Loucy (cell line): Measurements from ENCODE around the gene UPK3A.

Experiments used
- H2AFZ ChIP-seq: fragments of 200-600 bp; sonication (generic); 2 replicates; pipeline ENCODE4 v1.6.0; 2016; ENCODE audit warnings: antibody characterized with exemption, mild to moderate bottlenecking, low read length, moderate library complexity
- H3F3A ChIP-seq: fragments of 200-600 bp; 2 replicates; pipeline ENCODE4 v1.6.0; 2016; ENCODE audit warnings: antibody characterized with exemption, low read depth, mild to moderate bottlenecking
- H3K27me3 ChIP-seq: fragments of 200-600 bp; sonication (generic); 2 replicates; pipeline ENCODE4 v1.6.1; 2014; ENCODE audit warnings: low read length, mild to moderate bottlenecking; ENCODE audit not compliant: insufficient read depth, poor library complexity, severe bottlenecking
- H3K36me3 ChIP-seq: fragments of 200-600 bp; sonication (generic); 2 replicates; pipeline ENCODE4 v1.6.1; 2016; ENCODE audit warnings: low read length; ENCODE audit not compliant: insufficient read depth
- H3K4me1 ChIP-seq: fragments of 200-600 bp; sonication (generic); 2 replicates; pipeline ENCODE4 v1.5.1; 2014; ENCODE audit warnings: low read length, mild to moderate bottlenecking; ENCODE audit not compliant: insufficient read depth, poor library complexity, severe bottlenecking
- H3K4me2 ChIP-seq: fragments of 200-600 bp; sonication (generic); 2 replicates; pipeline ENCODE4 v1.6.0; 2014; ENCODE audit warnings: antibody characterized with exemption, low read length, low read depth, mild to moderate bottlenecking; ENCODE audit not compliant: poor library complexity, severe bottlenecking
- H3K4me3 ChIP-seq: fragments of 200-600 bp; sonication (generic); 2 replicates; pipeline ENCODE4 v1.5.1; 2014; ENCODE audit warnings: low read length, mild to moderate bottlenecking, mixed read lengths; ENCODE audit not compliant: poor library complexity, severe bottlenecking
- H3K79me2 ChIP-seq: fragments of 200-600 bp; sonication (generic); 2 replicates; pipeline ENCODE4 v1.6.1; 2014; ENCODE audit warnings: low read length; ENCODE audit not compliant: insufficient read depth
- H3K9ac ChIP-seq: fragments of 200-600 bp; sonication (generic); 2 replicates; pipeline ENCODE4 v1.6.0; 2014; ENCODE audit warnings: mild to moderate bottlenecking, low read depth, low read length, moderate library complexity; ENCODE audit not compliant: poor library complexity, severe bottlenecking
- H3K9me2 ChIP-seq: fragments of 200-600 bp; sonication (generic); replicated peaks from 2 replicates; pipeline ENCODE4 v1.6.1; 2016; ENCODE audit warnings: low read depth, low read length, mixed read lengths
- H3K9me3 ChIP-seq: fragments of 200-600 bp; sonication (generic); 2 replicates; pipeline ENCODE4 v1.6.1; 2014; ENCODE audit warnings: mild to moderate bottlenecking, antibody characterized with exemption, low read length, low read depth; ENCODE audit not compliant: insufficient read depth
- H4K20me1 ChIP-seq: fragments of 200-600 bp; sonication (generic); 2 replicates; pipeline ENCODE4 v1.6.0; 2014; ENCODE audit warnings: antibody characterized with exemption, low read length, mild to moderate bottlenecking; ENCODE audit not compliant: insufficient read depth, poor library complexity, severe bottlenecking
- EZH2phosphoT487 ChIP-seq: fragments of 200-600 bp; IDR thresholded peaks from 2 replicates; pipeline ENCODE4 v1.6.1; 2018; ENCODE audit warnings: antibody characterized with exemption, mild to moderate bottlenecking, moderate library complexity, borderline replicate concordance
- TF ChIP-seq, protein P1 (sequence below): fragments of 200-600 bp; sonication (generic); conservative IDR thresholded peaks from 2 replicates; pipeline ENCODE4 v1.5.1; 2014; ENCODE audit warnings: mild to moderate bottlenecking, antibody characterized with exemption, low read length

Gene UPK3A

DNA sequence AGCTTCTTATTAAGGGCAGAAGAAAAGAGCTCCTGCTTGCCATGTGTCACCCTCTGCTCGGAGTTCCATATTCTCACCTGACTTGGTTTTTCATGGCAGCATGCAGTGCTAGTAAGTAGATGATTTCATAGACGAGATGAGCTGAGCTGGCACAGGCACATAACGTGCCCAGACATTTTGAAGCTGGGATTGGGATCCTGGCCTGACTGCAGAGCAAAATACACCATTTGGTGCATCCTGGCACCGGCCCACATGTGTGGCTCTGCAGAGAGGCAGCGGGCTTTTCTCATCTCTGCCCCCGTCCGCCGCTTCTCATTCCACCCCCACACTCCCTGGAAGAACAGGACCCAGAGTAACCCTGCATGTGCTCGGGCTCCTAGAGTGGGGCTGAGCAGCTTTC, 49.8 kb downstream of the UPK3A start:
- no peaks in the 10 kb centered on the region for H3K27me3 ChIP-seq
- H3F3A ChIP-seq: no peaks in the 10 kb centered on the region
- no peak overlapping the region for H3K4me2 ChIP-seq
- H3K4me3 ChIP-seq: no peak overlapping the region
- no peaks in the 10 kb centered on the region for H3K9me3 ChIP-seq
- H4K20me1 ChIP-seq: no peaks in the 10 kb centered on the region
- peaks cover 55% of the 10 kb centered on the region; the same call in 1 of the 2 replicates for H3K36me3 ChIP-seq
- peaks cover 11% of the 10 kb centered on the region for H3K4me1 ChIP-seq
- H3K9me2 ChIP-seq: no peaks in the 10 kb centered on the region
- TF ChIP-seq EZH2phosphoT487: no peak
- TF ChIP-seq, protein P1, sequence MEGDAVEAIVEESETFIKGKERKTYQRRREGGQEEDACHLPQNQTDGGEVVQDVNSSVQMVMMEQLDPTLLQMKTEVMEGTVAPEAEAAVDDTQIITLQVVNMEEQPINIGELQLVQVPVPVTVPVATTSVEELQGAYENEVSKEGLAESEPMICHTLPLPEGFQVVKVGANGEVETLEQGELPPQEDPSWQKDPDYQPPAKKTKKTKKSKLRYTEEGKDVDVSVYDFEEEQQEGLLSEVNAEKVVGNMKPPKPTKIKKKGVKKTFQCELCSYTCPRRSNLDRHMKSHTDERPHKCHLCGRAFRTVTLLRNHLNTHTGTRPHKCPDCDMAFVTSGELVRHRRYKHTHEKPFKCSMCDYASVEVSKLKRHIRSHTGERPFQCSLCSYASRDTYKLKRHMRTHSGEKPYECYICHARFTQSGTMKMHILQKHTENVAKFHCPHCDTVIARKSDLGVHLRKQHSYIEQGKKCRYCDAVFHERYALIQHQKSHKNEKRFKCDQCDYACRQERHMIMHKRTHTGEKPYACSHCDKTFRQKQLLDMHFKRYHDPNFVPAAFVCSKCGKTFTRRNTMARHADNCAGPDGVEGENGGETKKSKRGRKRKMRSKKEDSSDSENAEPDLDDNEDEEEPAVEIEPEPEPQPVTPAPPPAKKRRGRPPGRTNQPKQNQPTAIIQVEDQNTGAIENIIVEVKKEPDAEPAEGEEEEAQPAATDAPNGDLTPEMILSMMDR: no peak
- no peak overlapping the region for H2AFZ ChIP-seq
- no peaks in the 10 kb centered on the region for H3K79me2 ChIP-seq
- H3K9ac ChIP-seq: no peak overlapping the region

DNA sequence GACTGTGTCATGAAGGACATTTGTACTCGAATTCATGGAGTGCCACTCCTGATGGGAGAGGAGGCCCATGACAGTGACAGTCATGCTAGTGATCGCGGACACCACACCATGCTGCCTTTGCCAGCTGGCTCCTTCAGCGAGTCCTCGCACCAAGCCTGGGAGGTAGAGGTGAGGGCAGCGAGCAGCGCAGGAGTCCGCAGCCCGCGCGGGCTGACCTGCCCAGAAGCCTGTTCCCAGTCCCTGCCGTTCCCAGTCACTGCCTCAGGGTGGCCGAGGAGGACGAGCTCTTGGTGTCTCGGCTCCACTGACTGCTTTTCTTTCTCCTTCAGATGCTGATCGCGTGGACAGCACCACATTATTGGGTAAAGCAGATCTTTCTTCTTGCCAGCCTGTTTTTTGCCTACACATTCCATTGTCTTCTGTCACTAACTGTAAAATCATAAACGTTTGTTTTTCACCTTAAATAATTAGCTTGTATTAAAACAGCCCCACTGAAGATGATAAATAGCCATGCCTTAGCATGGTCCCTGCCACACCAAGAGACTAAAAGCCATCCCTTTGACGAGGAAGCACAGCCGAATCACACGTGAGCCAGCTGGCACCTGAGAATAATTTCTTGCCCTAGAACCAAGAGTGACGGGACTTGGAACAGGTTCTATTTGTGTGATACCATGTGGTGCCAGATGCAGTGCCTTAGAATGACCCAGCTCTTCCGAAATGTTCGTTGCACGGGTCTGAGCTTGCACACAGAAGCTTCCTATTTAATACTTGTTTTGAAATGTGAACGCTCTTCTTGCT, 50.5 kb downstream of the UPK3A start:
- no peaks in the 10 kb centered on the region for H4K20me1 ChIP-seq
- H3K79me2 ChIP-seq: no peaks in the 10 kb centered on the region
- peaks cover 56% of the 10 kb centered on the region; the same call in 1 of the 2 replicates for H3K36me3 ChIP-seq
- no peaks in the 10 kb centered on the region for H3K9me2 ChIP-seq
- no peak overlapping the region for H3K4me3 ChIP-seq
- H3K4me2 ChIP-seq: no peak overlapping the region
- no peak overlapping the region for H3K9ac ChIP-seq
- H3K9me3 ChIP-seq: no peaks in the 10 kb centered on the region
- no peaks in the 10 kb centered on the region for H3K27me3 ChIP-seq
- H2AFZ ChIP-seq: no peak overlapping the region
- peaks cover 11% of the 10 kb centered on the region for H3K4me1 ChIP-seq
- no peaks in the 10 kb centered on the region for H3F3A ChIP-seq
- no peak for TF ChIP-seq EZH2phosphoT487
- TF ChIP-seq, protein P1: no peak

DNA sequence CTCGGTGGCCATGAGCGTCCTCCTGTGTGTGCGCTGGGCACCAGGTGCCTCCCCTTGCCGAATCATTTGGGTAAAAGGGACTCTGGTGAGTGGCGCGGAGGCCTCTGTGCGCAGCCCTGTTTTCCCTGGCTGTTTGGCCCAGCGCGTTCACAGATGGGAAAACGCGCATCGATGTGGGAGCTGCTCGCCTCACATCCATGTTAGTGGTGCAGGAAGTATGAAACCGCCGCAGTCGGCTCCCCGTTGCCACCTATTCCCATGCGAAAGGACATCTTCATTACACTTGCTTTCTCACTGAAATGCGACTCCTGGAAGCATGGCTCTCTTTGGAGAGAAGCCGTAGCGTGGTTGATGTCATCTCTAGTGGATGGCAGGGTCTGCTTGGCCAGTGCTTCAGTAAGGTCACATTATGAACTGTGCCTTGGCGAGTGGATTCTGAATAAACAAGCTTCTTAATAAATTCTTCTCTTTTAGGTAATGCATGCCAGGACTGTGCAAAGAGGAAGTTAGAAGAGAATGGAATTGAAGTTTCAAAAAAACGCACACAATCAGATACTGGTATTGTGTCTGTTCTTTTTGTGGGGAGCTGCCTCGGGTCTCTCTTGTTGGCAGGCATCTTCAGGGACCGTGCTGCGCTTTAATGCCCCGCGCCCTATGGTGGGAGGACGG, 51.2 kb downstream of the UPK3A start:
- H3K27me3 ChIP-seq: no peaks in the 10 kb centered on the region
- no peak overlapping the region for H3K4me3 ChIP-seq
- H3K9ac ChIP-seq: no peak overlapping the region
- no peak for TF ChIP-seq EZH2phosphoT487
- TF ChIP-seq, protein P1: no peak
- peaks cover 54% of the 10 kb centered on the region; the same call in 1 of the 2 replicates for H3K36me3 ChIP-seq
- H3K4me2 ChIP-seq: no peak overlapping the region
- H3K9me2 ChIP-seq: no peaks in the 10 kb centered on the region
- H2AFZ ChIP-seq: no peak overlapping the region
- H3K4me1 ChIP-seq: peaks cover 11% of the 10 kb centered on the region
- no peaks in the 10 kb centered on the region for H3K79me2 ChIP-seq
- no peaks in the 10 kb centered on the region for H4K20me1 ChIP-seq
- H3K9me3 ChIP-seq: no peaks in the 10 kb centered on the region
- H3F3A ChIP-seq: no peaks in the 10 kb centered on the region
